GM12878 (cell line): ENCODE measurements around the gene OR11H6. TPM values are rescaled to one million over a fixed set of nuclear protein-coding genes. Genes with fewer than 3 reads are reported as not detected.

Experiments
- ATAC-seq: fragments of 200-7000 bp; cut with Tn5 transposase; 3 replicates; pipeline ENCODE4 v1.9.1; 2020; ENCODE audit warnings: mild to moderate bottlenecking, moderate library complexity
- BruUV-seq: library from RNA; stranded (reverse); fragments of 400-500 nt; replicated peaks from 2 replicates; lab custom pipeline; 2021; lab: Mats Ljungman, UMichigan
- CTCF ChIA-PET: fragments of 300-600 bp; sonication (Branson Sonifier 250); formaldehyde crosslinking; extraction: SDS; loops from one replicate; lab custom pipeline; 2021; ENCODE audit warnings: inconsistent platforms; lab: Yijun Ruan, JAX
- POLR2A ChIA-PET: fragments of 350-600 bp; formaldehyde crosslinking; extraction: SDS; loops from one replicate; lab custom pipeline; 2021; ENCODE audit warnings: inconsistent platforms; lab: Charles Lee
- RAD21 ChIA-PET: fragments of 300-600 bp; sonication (Branson Sonifier 250); formaldehyde crosslinking; loops from one replicate; lab custom pipeline; 2023; ENCODE audit warnings: antibody characterized with exemption; ENCODE audit not compliant: unreplicated experiment; lab: Charles Lee
- SMC1A ChIA-PET: fragments of 300-600 bp; sonication (Branson Sonifier 250); formaldehyde crosslinking; loops from one replicate; lab custom pipeline; 2023; ENCODE audit not compliant: unreplicated experiment, uncharacterized antibody; lab: Charles Lee
- DNase-seq: peaks from one replicate; pipeline ENCODE4 v3.0.0-alpha.2; 2011; ENCODE audit warnings: low read depth, low spot score
- FAIRE-seq: peaks from 3 replicates; lab custom pipeline; 2011; peaks lifted over from hg19 to GRCh38; lab: Jason Lieb, UNC
- H2AFZ ChIP-seq: 2 replicates; pipeline ENCODE4 v1.6.0; 2011; ENCODE audit warnings: low read depth, low read length, control low read depth; ENCODE audit not compliant: control insufficient read depth
- H3K27ac ChIP-seq: 2 replicates; pipeline ENCODE4 v1.5.1; 2011; ENCODE audit warnings: control low read depth; ENCODE audit not compliant: control insufficient read depth, insufficient read depth
- H3K27me3 ChIP-seq, 2 experiments: replicated peaks in 1 of 2; 2 replicates each; pipeline versions ENCODE4 v1.6.0 to v1.6.1; 2011; ENCODE audit warnings: low read length in 1 of 2; ENCODE audit not compliant: control insufficient read depth in 2 of 2, insufficient read depth in 2 of 2
- H3K36me3 ChIP-seq, 2 experiments: 2 replicates each; pipeline ENCODE4 v1.5.1; 2011; ENCODE audit warnings: low read length in 1 of 2; ENCODE audit not compliant: control insufficient read depth in 2 of 2, insufficient read depth in 2 of 2
- H3K4me1 ChIP-seq: 2 replicates; pipeline ENCODE4 v1.6.1; 2011; ENCODE audit warnings: mild to moderate bottlenecking, low read length, moderate library complexity, mixed read lengths; ENCODE audit not compliant: control insufficient read depth, insufficient read depth
- H3K4me2 ChIP-seq: 2 replicates; pipeline ENCODE4 v1.6.0; 2011; ENCODE audit warnings: control low read depth; ENCODE audit not compliant: control insufficient read depth, insufficient read depth
- H3K4me3 ChIP-seq: fragments of 200-600 bp; sonication (generic); 2 replicates; pipeline ENCODE4 v1.5.1; 2016
- H3K79me2 ChIP-seq: 2 replicates; pipeline ENCODE4 v1.6.0; 2011; ENCODE audit warnings: low read length; ENCODE audit not compliant: control insufficient read depth, insufficient read depth
- H3K9ac ChIP-seq: 2 replicates; pipeline ENCODE4 v1.8.0; 2011; ENCODE audit warnings: low read length, control low read depth, mixed read lengths; ENCODE audit not compliant: control insufficient read depth, insufficient read depth
- H3K9me3 ChIP-seq: replicated peaks from 3 replicates; pipeline ENCODE4 v1.5.1; 2011; ENCODE audit warnings: mild to moderate bottlenecking, low read length; ENCODE audit not compliant: control insufficient read depth, insufficient read depth
- H4K20me1 ChIP-seq: 2 replicates; pipeline ENCODE4 v1.6.0; 2011; ENCODE audit not compliant: control insufficient read depth, insufficient read depth
- ASH2L ChIP-seq: fragments of 300-600, 200-600 bp; sonication (generic); IDR thresholded peaks from 2 replicates; pipeline ENCODE4 v1.6.1; 2017; ENCODE audit warnings: low read depth, mild to moderate bottlenecking, borderline replicate concordance
- CHD2 ChIP-seq: IDR thresholded peaks from 2 replicates; pipeline ENCODE4 v1.6.1; 2011; ENCODE audit warnings: low read depth, low read length, improper control_type of control experiment, borderline replicate concordance
- CREB1 ChIP-seq: IDR thresholded peaks from 2 replicates; pipeline ENCODE4 v1.6.1; 2012; ENCODE audit warnings: low read depth, mild to moderate bottlenecking, inconsistent platforms
- EGR1 ChIP-seq, 2 experiments: IDR thresholded peaks; 1 replicate in 1 of 2; 2 replicates in 1 of 2; pipeline ENCODE4 v1.6.1; 2011 to 2012; ENCODE audit warnings: low read depth in 2 of 2, low read length in 2 of 2, borderline replicate concordance in 1 of 2, mild to moderate bottlenecking in 1 of 2, moderate library complexity in 1 of 2
- FOXM1 ChIP-seq: IDR thresholded peaks from 2 replicates; pipeline ENCODE4 v1.6.1; 2012; ENCODE audit warnings: low read depth, mild to moderate bottlenecking, inconsistent platforms, low read length, moderate library complexity
- KDM1A ChIP-seq: fragments of 200-600 bp; sonication (generic); IDR thresholded peaks from 2 replicates; pipeline ENCODE4 v1.6.1; 2016; ENCODE audit warnings: borderline replicate concordance
- NR2C1 ChIP-seq: fragments of 450-650 bp; IDR thresholded peaks from 2 replicates; pipeline ENCODE4 v1.6.1; 2017; ENCODE audit warnings: antibody characterized with exemption, mild to moderate bottlenecking, moderate library complexity
- NRF1 ChIP-seq: conservative IDR thresholded peaks from 2 replicates; pipeline ENCODE4 v1.6.1; 2011; ENCODE audit warnings: mild to moderate bottlenecking, low read depth, low read length, improper control_type of control experiment
- RELA ChIP-seq: fragments of 450-650 bp; IDR thresholded peaks from 2 replicates; pipeline ENCODE4 v1.8.0; 2014; ENCODE audit warnings: borderline replicate concordance; ENCODE audit not compliant: partially characterized antibody
- SIX5 ChIP-seq: IDR thresholded peaks from 2 replicates; pipeline ENCODE4 v1.6.1; 2011; ENCODE audit warnings: mild to moderate bottlenecking, low read depth, low read length, moderate library complexity; ENCODE audit not compliant: severe bottlenecking
- STAT3 ChIP-seq: IDR thresholded peaks from 2 replicates; pipeline ENCODE4 v1.6.1; 2011; ENCODE audit warnings: low read depth, low read length, improper control_type of control experiment
- TBL1XR1 ChIP-seq: IDR thresholded peaks from 2 replicates; pipeline ENCODE4 v1.6.1; 2012; ENCODE audit warnings: low read depth, low read length, improper control_type of control experiment
- ZNF207 ChIP-seq: fragments of 450-650 bp; IDR thresholded peaks from 2 replicates; pipeline ENCODE4 v1.6.1; 2014; ENCODE audit warnings: antibody characterized with exemption, mild to moderate bottlenecking, borderline replicate concordance
- ZZZ3 ChIP-seq: IDR thresholded peaks from 2 replicates; pipeline ENCODE4 v1.6.1; 2011; ENCODE audit warnings: low read depth; ENCODE audit not compliant: control insufficient read depth, insufficient read length
- WGBS: methylation state at CpG from one replicate; pipeline ENCODE4 v1.1.6; 2016; ENCODE audit warnings: low lambda C conversion rate; ENCODE audit not compliant: insufficient replicate concordance, insufficient coverage; ENCODE audit errors: missing lambda C conversion rate; 5-methylcytosine and 5-hydroxymethylcytosine counted together
- in situ Hi-C: fragments of 300-500 bp; cut with MboI; formaldehyde crosslinking; loops from 9 replicates; pipeline ENCODE4 v1.14.3; 2018; ENCODE audit warnings: mixed read lengths
- intact Hi-C: fragments of 100-400 bp; cut with micrococcal nuclease; formaldehyde crosslinking; loops from one replicate; pipeline ENCODE4 v1.14.2; 2022; ENCODE audit not compliant: unreplicated experiment
- polyA plus RNA-seq, 11 experiments: library from polyadenylated mRNA; depleted of rRNA in 4 of 11; unstranded in 6 of 11; stranded (reverse) in 5 of 11; fragments of >200 nt; fragmentation: Nextera tagmentation in 4 of 11; fragmentation: Illumina TruSeq in 1 of 11; extraction: Ambion mirVana in 4 of 11; extraction: Trizol in 1 of 11; gene quantifications; 1 replicate in 1 of 11; 2 replicates in 10 of 11; pipeline versions ENCODE4 v1.2.1 to v1.2.3, GENCODE V29; 2011 to 2016; ENCODE audit warnings: inconsistent platforms in 2 of 11, missing spikeins in 2 of 11, low read depth in 1 of 11
- total RNA-seq, 4 experiments: library from RNA; depleted of rRNA in 3 of 4; stranded (reverse); fragments of >200 nt in 3 of 4; fragmentation: Illumina TruSeq in 1 of 4; extraction: Trizol in 1 of 4; gene quantifications; 2 replicates each; pipeline versions ENCODE4 v1.2.1 to v1.2.3, GENCODE V29; 2013 to 2021
- TF ChIP-seq, protein P1 (sequence below): IDR thresholded peaks from 2 replicates; pipeline ENCODE4 v1.6.1; 2011; ENCODE audit warnings: mild to moderate bottlenecking, low read depth, low read length, moderate library complexity; ENCODE audit not compliant: insufficient replicate concordance
- TF ChIP-seq, protein P2 (sequence below): fragments of 450-650 bp; IDR thresholded peaks from 2 replicates; pipeline ENCODE4 v1.6.1; 2016; ENCODE audit warnings: mild to moderate bottlenecking, moderate library complexity, borderline replicate concordance
- TF ChIP-seq, protein P3 (sequence below): fragments of 450-650 bp; IDR thresholded peaks from 2 replicates; pipeline ENCODE4 v1.6.1; 2018; ENCODE audit warnings: mild to moderate bottlenecking, low read depth, moderate library complexity; ENCODE audit not compliant: partially characterized antibody

Gene OR11H6
- total and polyA plus RNA-seq, 10 of the 15 experiments (the other 5 are each of a cell fraction or from before 2014, with no cell fraction given) = not detected

DNA sequence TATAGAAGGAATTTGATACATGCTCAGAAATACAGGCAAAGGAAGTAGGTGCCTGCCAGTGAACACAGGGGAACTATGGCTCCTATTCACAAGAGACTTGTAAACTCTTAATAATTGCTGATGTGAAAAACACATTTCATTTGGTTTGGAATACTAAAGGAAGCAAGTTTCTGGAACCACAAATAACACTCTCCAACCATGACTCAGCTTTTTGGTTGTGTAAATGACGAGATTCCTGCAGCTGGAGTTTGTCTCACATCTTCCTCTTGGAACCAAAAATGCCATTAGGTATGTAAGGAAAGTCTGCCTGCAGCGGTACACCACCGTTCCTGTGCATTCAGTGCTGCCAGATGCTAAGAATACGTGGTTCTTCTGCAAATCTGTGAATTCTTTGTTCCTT is 4.5 kb upstream of the OR11H6 start:
- CTCF ChIA-PET = no interaction called here
- RAD21 ChIA-PET = no interaction called here
- Histone ChIP-seq H3K4me3 (no peak overlapping the region), H3K9ac (no peak overlapping the region), H3K4me2 (no peak overlapping the region), H3K4me1 (no peaks in the 10 kb centered on the region), H3K27me3 (no peaks in the 10 kb centered on the region), H3K27ac (no peak overlapping the region), H3K9me3 (no peaks in the 10 kb centered on the region), H4K20me1 (no peaks in the 10 kb centered on the region), H2AFZ (no peak overlapping the region), H3K79me2 (no peaks in the 10 kb centered on the region), H3K36me3 (no peaks in the 10 kb centered on the region)
- in situ Hi-C loops = no loop called here
- BruUV-seq = no TSS peak
- POLR2A ChIA-PET = no interaction called here
- FAIRE-seq (no peak), DNase-seq (no peak), ATAC-seq (no peak)
- WGBS = 0% methylated on average over 4 of the region's 4 CpGs
- SMC1A ChIA-PET = no interaction called here
- intact Hi-C loops = no loop called here
- no peak for TF ChIP-seq STAT3
- no peak for TF ChIP-seq ZNF207
- TF ChIP-seq ASH2L = no peak
- no peak for TF ChIP-seq FOXM1
- no peak for TF ChIP-seq EGR1 (IDR thresholded peaks at IDR 0.05; ENCODE audit: borderline replicate concordance in 1 of 2, low read depth in 2 of 2, low read length in 2 of 2)
- TF ChIP-seq CREB1 = no peak
- TF ChIP-seq, protein P1, sequence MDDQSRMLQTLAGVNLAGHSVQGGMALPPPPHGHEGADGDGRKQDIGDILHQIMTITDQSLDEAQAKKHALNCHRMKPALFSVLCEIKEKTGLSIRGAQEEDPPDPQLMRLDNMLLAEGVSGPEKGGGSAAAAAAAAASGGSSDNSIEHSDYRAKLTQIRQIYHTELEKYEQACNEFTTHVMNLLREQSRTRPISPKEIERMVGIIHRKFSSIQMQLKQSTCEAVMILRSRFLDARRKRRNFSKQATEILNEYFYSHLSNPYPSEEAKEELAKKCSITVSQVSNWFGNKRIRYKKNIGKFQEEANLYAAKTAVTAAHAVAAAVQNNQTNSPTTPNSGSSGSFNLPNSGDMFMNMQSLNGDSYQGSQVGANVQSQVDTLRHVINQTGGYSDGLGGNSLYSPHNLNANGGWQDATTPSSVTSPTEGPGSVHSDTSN = no peak
- TF ChIP-seq TBL1XR1 = no peak
- TF ChIP-seq RELA = no peak
- TF ChIP-seq NRF1 = no peak
- TF ChIP-seq KDM1A = no peak
- TF ChIP-seq ZZZ3 = no peak
- TF ChIP-seq, protein P2, sequence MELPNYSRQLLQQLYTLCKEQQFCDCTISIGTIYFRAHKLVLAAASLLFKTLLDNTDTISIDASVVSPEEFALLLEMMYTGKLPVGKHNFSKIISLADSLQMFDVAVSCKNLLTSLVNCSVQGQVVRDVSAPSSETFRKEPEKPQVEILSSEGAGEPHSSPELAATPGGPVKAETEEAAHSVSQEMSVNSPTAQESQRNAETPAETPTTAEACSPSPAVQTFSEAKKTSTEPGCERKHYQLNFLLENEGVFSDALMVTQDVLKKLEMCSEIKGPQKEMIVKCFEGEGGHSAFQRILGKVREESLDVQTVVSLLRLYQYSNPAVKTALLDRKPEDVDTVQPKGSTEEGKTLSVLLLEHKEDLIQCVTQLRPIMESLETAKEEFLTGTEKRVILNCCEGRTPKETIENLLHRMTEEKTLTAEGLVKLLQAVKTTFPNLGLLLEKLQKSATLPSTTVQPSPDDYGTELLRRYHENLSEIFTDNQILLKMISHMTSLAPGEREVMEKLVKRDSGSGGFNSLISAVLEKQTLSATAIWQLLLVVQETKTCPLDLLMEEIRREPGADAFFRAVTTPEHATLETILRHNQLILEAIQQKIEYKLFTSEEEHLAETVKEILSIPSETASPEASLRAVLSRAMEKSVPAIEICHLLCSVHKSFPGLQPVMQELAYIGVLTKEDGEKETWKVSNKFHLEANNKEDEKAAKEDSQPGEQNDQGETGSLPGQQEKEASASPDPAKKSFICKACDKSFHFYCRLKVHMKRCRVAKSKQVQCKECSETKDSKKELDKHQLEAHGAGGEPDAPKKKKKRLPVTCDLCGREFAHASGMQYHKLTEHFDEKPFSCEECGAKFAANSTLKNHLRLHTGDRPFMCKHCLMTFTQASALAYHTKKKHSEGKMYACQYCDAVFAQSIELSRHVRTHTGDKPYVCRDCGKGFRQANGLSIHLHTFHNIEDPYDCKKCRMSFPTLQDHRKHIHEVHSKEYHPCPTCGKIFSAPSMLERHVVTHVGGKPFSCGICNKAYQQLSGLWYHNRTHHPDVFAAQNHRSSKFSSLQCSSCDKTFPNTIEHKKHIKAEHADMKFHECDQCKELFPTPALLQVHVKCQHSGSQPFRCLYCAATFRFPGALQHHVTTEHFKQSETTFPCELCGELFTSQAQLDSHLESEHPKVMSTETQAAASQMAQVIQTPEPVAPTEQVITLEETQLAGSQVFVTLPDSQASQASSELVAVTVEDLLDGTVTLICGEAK = no peak
- no peak for TF ChIP-seq SIX5
- TF ChIP-seq NR2C1 = no peak
- TF ChIP-seq, protein P3, sequence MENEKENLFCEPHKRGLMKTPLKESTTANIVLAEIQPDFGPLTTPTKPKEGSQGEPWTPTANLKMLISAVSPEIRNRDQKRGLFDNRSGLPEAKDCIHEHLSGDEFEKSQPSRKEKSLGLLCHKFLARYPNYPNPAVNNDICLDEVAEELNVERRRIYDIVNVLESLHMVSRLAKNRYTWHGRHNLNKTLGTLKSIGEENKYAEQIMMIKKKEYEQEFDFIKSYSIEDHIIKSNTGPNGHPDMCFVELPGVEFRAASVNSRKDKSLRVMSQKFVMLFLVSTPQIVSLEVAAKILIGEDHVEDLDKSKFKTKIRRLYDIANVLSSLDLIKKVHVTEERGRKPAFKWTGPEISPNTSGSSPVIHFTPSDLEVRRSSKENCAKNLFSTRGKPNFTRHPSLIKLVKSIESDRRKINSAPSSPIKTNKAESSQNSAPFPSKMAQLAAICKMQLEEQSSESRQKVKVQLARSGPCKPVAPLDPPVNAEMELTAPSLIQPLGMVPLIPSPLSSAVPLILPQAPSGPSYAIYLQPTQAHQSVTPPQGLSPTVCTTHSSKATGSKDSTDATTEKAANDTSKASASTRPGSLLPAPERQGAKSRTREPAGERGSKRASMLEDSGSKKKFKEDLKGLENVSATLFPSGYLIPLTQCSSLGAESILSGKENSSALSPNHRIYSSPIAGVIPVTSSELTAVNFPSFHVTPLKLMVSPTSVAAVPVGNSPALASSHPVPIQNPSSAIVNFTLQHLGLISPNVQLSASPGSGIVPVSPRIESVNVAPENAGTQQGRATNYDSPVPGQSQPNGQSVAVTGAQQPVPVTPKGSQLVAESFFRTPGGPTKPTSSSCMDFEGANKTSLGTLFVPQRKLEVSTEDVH = no peak
- TF ChIP-seq CHD2 = no peak
